ENCODE data around the gene ASIC4.

ASIC4 gene

DNA sequence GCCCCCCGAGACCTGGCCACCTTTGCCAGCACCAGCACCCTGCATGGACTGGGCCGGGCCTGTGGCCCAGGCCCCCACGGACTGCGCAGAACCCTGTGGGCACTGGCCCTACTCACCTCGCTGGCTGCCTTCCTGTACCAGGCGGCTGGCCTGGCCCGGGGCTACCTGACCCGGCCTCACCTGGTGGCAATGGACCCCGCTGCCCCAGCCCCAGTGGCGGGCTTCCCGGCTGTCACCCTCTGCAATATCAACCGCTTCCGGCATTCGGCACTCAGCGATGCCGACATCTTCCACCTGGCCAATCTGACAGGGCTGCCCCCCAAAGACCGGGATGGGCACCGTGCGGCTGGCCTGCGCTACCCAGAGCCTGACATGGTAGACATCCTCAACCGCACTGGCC is 554 bp downstream of the ASIC4 start:
- TF ChIP-seq, protein P1, sequence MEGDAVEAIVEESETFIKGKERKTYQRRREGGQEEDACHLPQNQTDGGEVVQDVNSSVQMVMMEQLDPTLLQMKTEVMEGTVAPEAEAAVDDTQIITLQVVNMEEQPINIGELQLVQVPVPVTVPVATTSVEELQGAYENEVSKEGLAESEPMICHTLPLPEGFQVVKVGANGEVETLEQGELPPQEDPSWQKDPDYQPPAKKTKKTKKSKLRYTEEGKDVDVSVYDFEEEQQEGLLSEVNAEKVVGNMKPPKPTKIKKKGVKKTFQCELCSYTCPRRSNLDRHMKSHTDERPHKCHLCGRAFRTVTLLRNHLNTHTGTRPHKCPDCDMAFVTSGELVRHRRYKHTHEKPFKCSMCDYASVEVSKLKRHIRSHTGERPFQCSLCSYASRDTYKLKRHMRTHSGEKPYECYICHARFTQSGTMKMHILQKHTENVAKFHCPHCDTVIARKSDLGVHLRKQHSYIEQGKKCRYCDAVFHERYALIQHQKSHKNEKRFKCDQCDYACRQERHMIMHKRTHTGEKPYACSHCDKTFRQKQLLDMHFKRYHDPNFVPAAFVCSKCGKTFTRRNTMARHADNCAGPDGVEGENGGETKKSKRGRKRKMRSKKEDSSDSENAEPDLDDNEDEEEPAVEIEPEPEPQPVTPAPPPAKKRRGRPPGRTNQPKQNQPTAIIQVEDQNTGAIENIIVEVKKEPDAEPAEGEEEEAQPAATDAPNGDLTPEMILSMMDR (IDR thresholded peaks at IDR 0.05; ENCODE audit: insufficient read depth, low read length): no peak
- TF ChIP-seq GABPA (IDR thresholded peaks at IDR 0.05; ENCODE audit: low read depth) (no peak), POLR2AphosphoS5 (IDR thresholded peaks at IDR 0.05; ENCODE audit: low read depth) (no peak), SPI1 (IDR thresholded peaks at IDR 0.05; ENCODE audit: borderline replicate concordance, low read depth) (no peak)
- TF ChIP-seq, protein P2, sequence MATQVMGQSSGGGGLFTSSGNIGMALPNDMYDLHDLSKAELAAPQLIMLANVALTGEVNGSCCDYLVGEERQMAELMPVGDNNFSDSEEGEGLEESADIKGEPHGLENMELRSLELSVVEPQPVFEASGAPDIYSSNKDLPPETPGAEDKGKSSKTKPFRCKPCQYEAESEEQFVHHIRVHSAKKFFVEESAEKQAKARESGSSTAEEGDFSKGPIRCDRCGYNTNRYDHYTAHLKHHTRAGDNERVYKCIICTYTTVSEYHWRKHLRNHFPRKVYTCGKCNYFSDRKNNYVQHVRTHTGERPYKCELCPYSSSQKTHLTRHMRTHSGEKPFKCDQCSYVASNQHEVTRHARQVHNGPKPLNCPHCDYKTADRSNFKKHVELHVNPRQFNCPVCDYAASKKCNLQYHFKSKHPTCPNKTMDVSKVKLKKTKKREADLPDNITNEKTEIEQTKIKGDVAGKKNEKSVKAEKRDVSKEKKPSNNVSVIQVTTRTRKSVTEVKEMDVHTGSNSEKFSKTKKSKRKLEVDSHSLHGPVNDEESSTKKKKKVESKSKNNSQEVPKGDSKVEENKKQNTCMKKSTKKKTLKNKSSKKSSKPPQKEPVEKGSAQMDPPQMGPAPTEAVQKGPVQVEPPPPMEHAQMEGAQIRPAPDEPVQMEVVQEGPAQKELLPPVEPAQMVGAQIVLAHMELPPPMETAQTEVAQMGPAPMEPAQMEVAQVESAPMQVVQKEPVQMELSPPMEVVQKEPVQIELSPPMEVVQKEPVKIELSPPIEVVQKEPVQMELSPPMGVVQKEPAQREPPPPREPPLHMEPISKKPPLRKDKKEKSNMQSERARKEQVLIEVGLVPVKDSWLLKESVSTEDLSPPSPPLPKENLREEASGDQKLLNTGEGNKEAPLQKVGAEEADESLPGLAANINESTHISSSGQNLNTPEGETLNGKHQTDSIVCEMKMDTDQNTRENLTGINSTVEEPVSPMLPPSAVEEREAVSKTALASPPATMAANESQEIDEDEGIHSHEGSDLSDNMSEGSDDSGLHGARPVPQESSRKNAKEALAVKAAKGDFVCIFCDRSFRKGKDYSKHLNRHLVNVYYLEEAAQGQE (IDR thresholded peaks at IDR 0.05; ENCODE audit: insufficient replicate concordance, low read depth): no peak
- no peak for DNase-seq (ENCODE audit: low read depth in 1 of 2, low spot score in 1 of 2)
- H3K4me3 ChIP-seq (replicated peaks; ENCODE audit: insufficient read depth, low read length): no peak overlapping the region
- no peak overlapping the region for H3K27ac ChIP-seq (replicated peaks)
- H3K27me3 ChIP-seq (ENCODE audit: insufficient read depth, poor library complexity, severe bottlenecking): peaks cover 77% of the 10 kb centered on the region

DNA sequence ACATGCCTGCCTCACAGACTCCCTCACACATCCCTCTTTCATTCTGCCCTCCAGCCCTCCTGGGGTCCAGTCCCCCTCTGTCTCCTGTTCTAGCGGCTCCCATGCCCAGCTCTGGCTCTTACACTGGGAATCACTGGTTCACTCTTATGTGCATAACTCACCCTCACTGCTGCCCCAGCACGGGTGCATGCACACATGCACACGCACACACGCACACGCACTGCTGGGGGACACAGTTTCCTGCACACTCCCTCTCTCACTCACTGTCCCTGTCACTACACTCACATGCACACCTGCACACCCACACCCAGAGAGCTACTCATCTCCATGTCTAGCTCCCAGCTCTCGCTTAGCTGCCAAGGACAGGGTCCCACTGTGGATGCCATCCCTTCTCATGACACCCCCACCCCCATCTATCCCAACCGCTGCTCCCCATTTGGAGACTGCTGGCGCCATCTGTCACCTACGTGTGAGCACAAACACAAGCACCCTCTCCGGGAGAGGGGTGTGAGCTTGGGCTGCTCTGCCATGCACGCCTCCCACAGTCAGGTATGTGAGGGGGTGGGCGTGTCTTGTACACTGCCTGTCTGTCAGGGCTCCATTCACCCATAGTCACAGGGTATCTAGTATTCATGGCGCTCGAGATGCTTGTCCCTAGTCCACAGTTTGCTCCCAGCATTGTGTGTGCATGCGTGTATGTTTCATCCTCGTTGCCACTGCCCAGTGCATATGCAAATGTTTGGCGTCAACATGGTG is 1.8 kb downstream of the ASIC4 start:
- Histone ChIP-seq H3K27me3 (ENCODE audit: insufficient read depth, poor library complexity, severe bottlenecking) (peaks cover 76% of the 10 kb centered on the region), H3K27ac (replicated peaks) (no peak overlapping the region), H3K4me3 (replicated peaks; ENCODE audit: insufficient read depth, low read length) (no peak overlapping the region)
- TF ChIP-seq, protein P2 (IDR thresholded peaks at IDR 0.05; ENCODE audit: insufficient replicate concordance, low read depth): no peak
- TF ChIP-seq GABPA (IDR thresholded peaks at IDR 0.05; ENCODE audit: low read depth) (no peak), POLR2AphosphoS5 (IDR thresholded peaks at IDR 0.05; ENCODE audit: low read depth) (no peak), SPI1 (IDR thresholded peaks at IDR 0.05; ENCODE audit: borderline replicate concordance, low read depth) (no peak)
- TF ChIP-seq, protein P1 (IDR thresholded peaks at IDR 0.05; ENCODE audit: insufficient read depth, low read length): no peak
- no peak for DNase-seq (ENCODE audit: low read depth in 1 of 2, low spot score in 1 of 2)

DNA sequence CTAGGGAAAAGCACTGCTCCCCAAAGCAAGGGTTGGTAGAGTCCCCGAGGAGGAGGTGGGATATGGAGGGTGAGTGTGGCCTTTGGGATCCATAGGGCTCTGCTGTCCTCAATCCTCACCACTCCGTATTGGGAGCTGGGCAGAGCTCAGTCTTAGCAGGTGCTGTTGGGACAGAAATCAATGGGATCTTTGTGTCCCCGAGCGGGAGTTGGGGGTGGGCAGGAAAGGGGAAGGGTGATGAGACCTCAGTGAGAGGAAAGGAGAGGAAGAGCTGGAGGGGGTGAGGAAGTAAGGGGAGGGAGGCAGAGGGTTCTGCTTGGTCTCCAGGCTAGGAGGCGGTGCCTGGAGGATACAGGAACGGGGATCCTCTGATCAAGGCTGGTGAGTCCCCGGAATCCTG is 2.6 kb downstream of the ASIC4 start:
- no peak overlapping the region for H3K4me3 ChIP-seq (replicated peaks; ENCODE audit: insufficient read depth, low read length)
- no peak for DNase-seq (ENCODE audit: low read depth in 1 of 2, low spot score in 1 of 2)
- H3K27me3 ChIP-seq (ENCODE audit: insufficient read depth, poor library complexity, severe bottlenecking): peaks cover 79% of the 10 kb centered on the region

More for the DNA sequence above, 2.6 kb downstream of the ASIC4 start:
- TF ChIP-seq SPI1 (IDR thresholded peaks at IDR 0.05; ENCODE audit: borderline replicate concordance, low read depth): no peak
- no peak for TF ChIP-seq POLR2AphosphoS5 (IDR thresholded peaks at IDR 0.05; ENCODE audit: low read depth)
- TF ChIP-seq, protein P2 (IDR thresholded peaks at IDR 0.05; ENCODE audit: insufficient replicate concordance, low read depth): no peak
- no peak for TF ChIP-seq GABPA (IDR thresholded peaks at IDR 0.05; ENCODE audit: low read depth)
- TF ChIP-seq, protein P1 (IDR thresholded peaks at IDR 0.05; ENCODE audit: insufficient read depth, low read length): no peak
- H3K27ac ChIP-seq (replicated peaks): no peak overlapping the region

All from HL-60 (cell line).